Calu3 (cell line): ENCODE results near the gene COL5A1. TPM values are rescaled to one million over a fixed set of nuclear protein-coding genes. Genes with fewer than 3 reads are reported as not detected.

Experiments
- BruUV-seq: library from RNA; stranded (reverse); fragments of 400-500 nt; replicated peaks from 2 replicates; lab custom pipeline; 2021; lab: Mats Ljungman, UMichigan
- CTCF ChIA-PET: fragments of 300-600 bp; sonication (Branson Sonifier 250); formaldehyde crosslinking; loops from one replicate; lab custom pipeline; 2022; ENCODE audit warnings: antibody characterized with exemption; lab: Charles Lee
- DNase-seq: peaks from one replicate; pipeline ENCODE4 v3.0.0; 2022
- H3K27ac Mint-ChIP-seq: one replicate; pipeline ENCODE4 v1.8.0; 2022; ENCODE audit warnings: mixed read lengths; ENCODE audit not compliant: unreplicated experiment
- H3K27me3 Mint-ChIP-seq: one replicate; pipeline ENCODE4 v1.8.0; 2022; ENCODE audit warnings: mixed read lengths; ENCODE audit not compliant: unreplicated experiment
- H3K36me3 Mint-ChIP-seq: one replicate; pipeline ENCODE4 v1.8.0; 2022; ENCODE audit warnings: mild to moderate bottlenecking, moderate library complexity, mixed read lengths; ENCODE audit not compliant: insufficient read depth, unreplicated experiment
- H3K4me1 Mint-ChIP-seq: one replicate; pipeline ENCODE4 v1.8.0; 2022; ENCODE audit warnings: mild to moderate bottlenecking, low read depth, mixed read lengths; ENCODE audit not compliant: unreplicated experiment
- H3K4me3 Mint-ChIP-seq: one replicate; pipeline ENCODE4 v1.8.0; 2022; ENCODE audit warnings: mild to moderate bottlenecking, low read depth, moderate library complexity, mixed read lengths; ENCODE audit not compliant: unreplicated experiment
- H3K9me3 Mint-ChIP-seq: one replicate; pipeline ENCODE4 v1.8.0; 2022; ENCODE audit warnings: low read depth, mixed read lengths; ENCODE audit not compliant: unreplicated experiment
- CTCF ChIP-seq: fragments of 200-600 bp; IDR thresholded peaks from one replicate; pipeline ENCODE4 v1.8.0; 2022; ENCODE audit warnings: antibody characterized with exemption; ENCODE audit not compliant: unreplicated experiment
- intact Hi-C: fragments of 100-400 bp; cut with micrococcal nuclease; formaldehyde crosslinking; loops from one replicate; pipeline ENCODE4 v1.10.0; 2022; ENCODE audit not compliant: unreplicated experiment
- total RNA-seq: library from RNA; stranded (reverse); gene quantifications from 2 replicates; pipeline ENCODE4 v1.2.3, GENCODE V29; 2022

COL5A1 gene
- total RNA-seq, 1 experiment from 2014 or later: not detected

- Mint-ChIP-seq H3K27ac (no peak overlapping the region), H3K4me1 (no peaks in the 10 kb centered on the region), H3K36me3 (peaks cover 6% of the 10 kb centered on the region), H3K4me3 (no peak overlapping the region), H3K27me3 (no peaks in the 10 kb centered on the region), H3K9me3 (no peaks in the 10 kb centered on the region)
- intact Hi-C loops: no loop called here
- no TSS peak for BruUV-seq
- CTCF ChIA-PET: no interaction called here
- no peak for DNase-seq
- TF ChIP-seq CTCF: no peak
Measured at GRCh38 chr9:134658378-134658955, 16.9 kb downstream of the COL5A1 start.

- no peak overlapping the region for H3K27ac Mint-ChIP-seq
- CTCF ChIA-PET: no interaction called here
- H3K4me3 Mint-ChIP-seq: no peak overlapping the region
Measured at GRCh38 chr9:134659688-134660131, 18.1 kb downstream of the COL5A1 start.

GRCh38 chr9:134660407-134660806 lies 18.8 kb downstream of the COL5A1 start:
- intact Hi-C loops: no loop called here
- Mint-ChIP-seq H3K9me3 (no peaks in the 10 kb centered on the region), H3K4me3 (no peak overlapping the region), H3K36me3 (peaks cover 6% of the 10 kb centered on the region), H3K27ac (no peak overlapping the region), H3K4me1 (no peaks in the 10 kb centered on the region), H3K27me3 (no peaks in the 10 kb centered on the region)
- CTCF ChIA-PET: no interaction called here
- DNase-seq: no peak
- no TSS peak for BruUV-seq
- no peak for TF ChIP-seq CTCF

More at GRCh38 chr9:134659688-134660131, 18.1 kb downstream of the COL5A1 start:
- peaks cover 6% of the 10 kb centered on the region for H3K36me3 Mint-ChIP-seq
- H3K4me1 Mint-ChIP-seq: no peaks in the 10 kb centered on the region
- no TSS peak for BruUV-seq
- no peaks in the 10 kb centered on the region for H3K9me3 Mint-ChIP-seq
- DNase-seq: no peak
- intact Hi-C loops: no loop called here
- no peaks in the 10 kb centered on the region for H3K27me3 Mint-ChIP-seq
- TF ChIP-seq CTCF: no peak

- Mint-ChIP-seq H3K9me3 (no peaks in the 10 kb centered on the region), H3K27ac (no peak overlapping the region), H3K4me1 (no peaks in the 10 kb centered on the region), H3K36me3 (peaks cover 6% of the 10 kb centered on the region), H3K4me3 (no peak overlapping the region), H3K27me3 (no peaks in the 10 kb centered on the region)
- DNase-seq: no peak
- BruUV-seq: no TSS peak
- CTCF ChIA-PET: no interaction called here
- TF ChIP-seq CTCF: no peak
- intact Hi-C loops: no loop called here
Measured at GRCh38 chr9:134661299-134661698, 19.7 kb downstream of the COL5A1 start.
